K562 (cell line): ENCODE data around the gene DNAJC25.

Experiments
- CTCF ChIP-seq, 3 experiments: IDR thresholded peaks in 2 of 3; conservative IDR thresholded peaks in 1 of 3; 2 replicates each; pipeline ENCODE4 v1.5.1; 2011 to 2012; ENCODE audit warnings: low read length in 3 of 3, mild to moderate bottlenecking in 3 of 3, control low read depth in 2 of 3, improper control_type of control experiment in 1 of 3, inconsistent platforms in 1 of 3, low read depth in 1 of 3, mixed read lengths in 1 of 3, moderate library complexity in 1 of 3; ENCODE audit not compliant: insufficient read depth in 2 of 3
- E2F5 ChIP-seq: sonication (generic); formaldehyde crosslinking; IDR thresholded peaks from 2 replicates; pipeline ENCODE4 v1.8.0; 2022; ENCODE audit warnings: mild to moderate bottlenecking, missing genetic modification reagents
- FOXA1 ChIP-seq: fragments of 450-650 bp; IDR thresholded peaks from 2 replicates; pipeline ENCODE4 v1.6.1; 2016; ENCODE audit warnings: mild to moderate bottlenecking, borderline replicate concordance
- HNRNPUL1 ChIP-seq: fragments of 200-400 bp; formaldehyde crosslinking; IDR thresholded peaks from 2 replicates; pipeline ENCODE4 v1.6.1; 2017; ENCODE audit warnings: low read length
- MTA2 ChIP-seq: fragments of 450-650 bp; IDR thresholded peaks from 2 replicates; pipeline ENCODE4 v1.6.1; 2016; ENCODE audit warnings: low read depth
- SREBF2 ChIP-seq: sonication (generic); formaldehyde crosslinking; IDR thresholded peaks from 2 replicates; pipeline ENCODE4 v1.4.0; 2020; ENCODE audit warnings: mild to moderate bottlenecking, missing genetic modification reagents
- ZFX ChIP-seq: sonication (generic); formaldehyde crosslinking; IDR thresholded peaks from 2 replicates; pipeline ENCODE4 v1.8.0; 2022; ENCODE audit warnings: mild to moderate bottlenecking, missing genetic modification reagents, moderate library complexity

- TF ChIP-seq FOXA1 = no peak
- TF ChIP-seq MTA2 = no peak
- TF ChIP-seq ZFX = no peak
- no peak for TF ChIP-seq SREBF2 (CRISPR knock-in tag)
- no peak for TF ChIP-seq E2F5
- no peak for TF ChIP-seq HNRNPUL1
- TF ChIP-seq CTCF (IDR thresholded peaks at IDR 0.05 in 2 of 3, conservative IDR thresholded peaks at IDR 0.05 in 1 of 3; ENCODE audit: insufficient read depth in 2 of 3, low read depth in 1 of 3, low read length in 3 of 3) = no peak
Observed at GRCh38 chr9:111598733-111599091, 32.4 kb upstream of the DNAJC25 start.
